ENCODE data around the gene SRPX.

SRPX gene

GRCh38 chrX:38221391-38221929, 789 bp upstream of the SRPX start:
- Mint-ChIP-seq H3K4me1 (peaks cover 8% of the 10 kb centered on the region), H3K27ac (no peak overlapping the region), H3K4me3 (peak overlapping the region; percentile 34), H3K27me3 (peaks cover 34% of the 10 kb centered on the region), H3K36me3 (ENCODE audit: low read depth) (no peaks in the 10 kb centered on the region), H3K9me3 (no peaks in the 10 kb centered on the region)
- ATAC-seq (no peak), DNase-seq (no peak)

- peaks cover 35% of the 10 kb centered on the region for H3K27me3 Mint-ChIP-seq
- H3K9me3 Mint-ChIP-seq, result no peaks in the 10 kb centered on the region
- no peak overlapping the region for H3K4me3 Mint-ChIP-seq
Observed at GRCh38 chrX:38220024-38220414, 652 bp downstream of the SRPX start.

GRCh38 chrX:38216642-38217041, 4.0 kb downstream of the SRPX start:
- no peak for ATAC-seq
- Mint-ChIP-seq H3K27me3 (peaks cover 26% of the 10 kb centered on the region), H3K27ac (no peak overlapping the region), H3K4me1 (peaks cover 8% of the 10 kb centered on the region), H3K9me3 (no peaks in the 10 kb centered on the region), H3K4me3 (no peak overlapping the region), H3K36me3 (ENCODE audit: low read depth) (no peaks in the 10 kb centered on the region)
- no peak for DNase-seq

More at GRCh38 chrX:38220024-38220414, 652 bp downstream of the SRPX start:
- H3K27ac Mint-ChIP-seq, result no peak overlapping the region
- DNase-seq (peak; percentile 8), ATAC-seq (peak; percentile 24)
- H3K4me1 Mint-ChIP-seq, result peaks cover 8% of the 10 kb centered on the region
- no peaks in the 10 kb centered on the region for H3K36me3 Mint-ChIP-seq (ENCODE audit: low read depth)

GRCh38 chrX:38214551-38215531, 5.8 kb downstream of the SRPX start:
- H3K36me3 Mint-ChIP-seq (ENCODE audit: low read depth), result no peaks in the 10 kb centered on the region
- H3K27me3 Mint-ChIP-seq, result peaks cover 17% of the 10 kb centered on the region
- H3K9me3 Mint-ChIP-seq, result no peaks in the 10 kb centered on the region
- no peak for DNase-seq
- no peak overlapping the region for H3K4me3 Mint-ChIP-seq
- peaks cover 3% of the 10 kb centered on the region for H3K4me1 Mint-ChIP-seq
- no peak overlapping the region for H3K27ac Mint-ChIP-seq
- no peak for ATAC-seq

GRCh38 chrX:38214044-38214443, 6.6 kb downstream of the SRPX start:
- no peaks in the 10 kb centered on the region for H3K4me1 Mint-ChIP-seq
- H3K4me3 Mint-ChIP-seq, result no peak overlapping the region
- ATAC-seq (no peak), DNase-seq (no peak)
- no peaks in the 10 kb centered on the region for H3K9me3 Mint-ChIP-seq
- no peaks in the 10 kb centered on the region for H3K36me3 Mint-ChIP-seq (ENCODE audit: low read depth)
- peaks cover 14% of the 10 kb centered on the region for H3K27me3 Mint-ChIP-seq
- H3K27ac Mint-ChIP-seq, result no peak overlapping the region

DNA sequence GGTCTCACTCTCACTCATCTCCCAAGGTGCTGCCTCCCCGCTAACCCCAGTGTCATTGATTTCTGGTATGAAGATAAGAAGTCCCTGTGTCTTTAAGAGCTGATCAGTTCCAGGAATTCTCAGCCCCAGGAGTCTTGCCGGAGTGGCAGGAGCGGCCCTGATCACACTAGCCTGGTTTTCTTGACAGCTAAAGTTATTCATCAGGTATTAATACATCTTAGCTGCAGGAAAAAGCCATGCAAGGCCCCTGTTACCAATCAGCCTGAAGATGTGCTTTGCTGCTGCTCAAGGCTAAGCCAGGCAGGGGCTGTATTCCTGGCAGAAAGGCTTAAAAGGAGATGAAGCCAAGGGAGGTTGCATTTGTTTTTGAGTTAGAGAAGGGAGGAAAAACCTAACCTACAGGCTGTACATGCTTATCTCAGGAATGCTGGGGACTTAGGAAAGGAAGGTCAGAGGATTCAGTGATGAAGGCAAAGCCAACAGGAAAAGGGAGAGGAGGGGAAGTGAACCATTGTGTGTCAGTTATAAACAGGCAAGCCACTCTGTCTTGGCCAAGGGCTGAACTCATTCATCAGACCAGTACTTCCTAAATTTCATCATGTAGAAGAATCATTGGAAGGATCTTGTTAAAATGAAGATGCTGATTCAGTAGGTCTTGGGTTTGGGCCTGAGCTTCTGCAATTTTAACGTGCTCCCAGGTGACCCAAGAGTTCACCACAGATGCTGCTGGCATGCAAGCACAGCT, 8.6 kb downstream of the SRPX start:
- H3K36me3 Mint-ChIP-seq (ENCODE audit: low read depth), result no peaks in the 10 kb centered on the region
- H3K27ac Mint-ChIP-seq, result no peak overlapping the region
- no peak overlapping the region for H3K4me3 Mint-ChIP-seq
- H3K4me1 Mint-ChIP-seq, result no peaks in the 10 kb centered on the region
- DNase-seq, result no peak
- H3K27me3 Mint-ChIP-seq, result peaks cover 4% of the 10 kb centered on the region
- H3K9me3 Mint-ChIP-seq, result no peaks in the 10 kb centered on the region
- ATAC-seq, result no peak

DNA sequence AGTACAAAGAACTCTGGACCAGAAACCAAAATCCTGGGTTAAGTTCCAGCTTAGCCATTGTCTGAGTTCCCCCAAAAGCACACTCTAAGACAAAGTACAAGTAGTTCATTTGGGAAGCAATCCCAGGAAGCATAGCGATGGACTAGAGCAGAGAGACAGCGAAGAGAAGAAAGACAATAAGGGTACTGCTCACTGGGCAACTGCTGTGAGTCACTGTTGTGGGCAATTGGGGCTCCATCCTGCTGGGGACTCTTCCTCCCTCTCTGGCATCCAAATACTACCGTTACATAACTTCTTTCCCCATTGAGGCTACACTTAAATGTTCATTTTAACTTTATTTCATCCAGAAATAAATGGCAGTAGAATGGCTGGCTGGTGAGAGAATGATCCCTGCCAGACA, 14.1 kb downstream of the SRPX start:
- ATAC-seq, result no peak
- Mint-ChIP-seq H3K36me3 (ENCODE audit: low read depth) (no peaks in the 10 kb centered on the region), H3K27ac (no peak overlapping the region), H3K4me1 (no peaks in the 10 kb centered on the region), H3K27me3 (no peaks in the 10 kb centered on the region), H3K4me3 (no peak overlapping the region), H3K9me3 (no peaks in the 10 kb centered on the region)
- DNase-seq, result no peak

GRCh38 chrX:38206036-38206435, 14.6 kb downstream of the SRPX start:
- ATAC-seq, result no peak
- no peaks in the 10 kb centered on the region for H3K36me3 Mint-ChIP-seq (ENCODE audit: low read depth)
- H3K27ac Mint-ChIP-seq, result no peak overlapping the region
- H3K4me1 Mint-ChIP-seq, result no peaks in the 10 kb centered on the region
- no peaks in the 10 kb centered on the region for H3K9me3 Mint-ChIP-seq
- DNase-seq, result no peak
- no peaks in the 10 kb centered on the region for H3K27me3 Mint-ChIP-seq
- no peak overlapping the region for H3K4me3 Mint-ChIP-seq

DNA sequence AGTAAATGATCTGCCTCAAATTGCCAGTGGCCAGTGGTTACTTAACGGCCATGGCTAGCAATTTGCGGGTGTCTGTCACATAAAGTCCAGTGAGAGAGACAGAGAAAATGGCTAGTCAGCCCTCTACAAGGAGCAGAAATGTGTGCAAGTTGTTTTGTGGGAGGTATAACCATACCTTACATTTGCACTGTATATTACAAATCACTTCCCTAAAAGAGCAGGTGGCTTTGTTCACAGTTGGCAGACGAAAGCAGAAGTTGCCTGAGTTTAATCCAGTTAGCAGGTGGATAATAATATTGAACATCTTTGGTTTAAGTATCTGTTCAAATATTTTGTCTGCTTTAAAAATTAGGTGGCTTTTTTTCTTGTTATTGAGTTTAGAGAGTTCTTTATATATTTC, 15.6 kb downstream of the SRPX start:
- Mint-ChIP-seq H3K27ac (no peak overlapping the region), H3K27me3 (no peaks in the 10 kb centered on the region), H3K36me3 (ENCODE audit: low read depth) (no peaks in the 10 kb centered on the region), H3K4me3 (no peak overlapping the region), H3K4me1 (no peaks in the 10 kb centered on the region), H3K9me3 (no peaks in the 10 kb centered on the region)
- ATAC-seq, result no peak
- DNase-seq, result no peak

- ATAC-seq (no peak), DNase-seq (no peak)
- Mint-ChIP-seq H3K4me1 (no peaks in the 10 kb centered on the region), H3K36me3 (ENCODE audit: low read depth) (no peaks in the 10 kb centered on the region), H3K9me3 (no peaks in the 10 kb centered on the region), H3K4me3 (no peak overlapping the region), H3K27ac (no peak overlapping the region), H3K27me3 (no peaks in the 10 kb centered on the region)
Observed at GRCh38 chrX:38192007-38192810, 28.5 kb downstream of the SRPX start.

DNA sequence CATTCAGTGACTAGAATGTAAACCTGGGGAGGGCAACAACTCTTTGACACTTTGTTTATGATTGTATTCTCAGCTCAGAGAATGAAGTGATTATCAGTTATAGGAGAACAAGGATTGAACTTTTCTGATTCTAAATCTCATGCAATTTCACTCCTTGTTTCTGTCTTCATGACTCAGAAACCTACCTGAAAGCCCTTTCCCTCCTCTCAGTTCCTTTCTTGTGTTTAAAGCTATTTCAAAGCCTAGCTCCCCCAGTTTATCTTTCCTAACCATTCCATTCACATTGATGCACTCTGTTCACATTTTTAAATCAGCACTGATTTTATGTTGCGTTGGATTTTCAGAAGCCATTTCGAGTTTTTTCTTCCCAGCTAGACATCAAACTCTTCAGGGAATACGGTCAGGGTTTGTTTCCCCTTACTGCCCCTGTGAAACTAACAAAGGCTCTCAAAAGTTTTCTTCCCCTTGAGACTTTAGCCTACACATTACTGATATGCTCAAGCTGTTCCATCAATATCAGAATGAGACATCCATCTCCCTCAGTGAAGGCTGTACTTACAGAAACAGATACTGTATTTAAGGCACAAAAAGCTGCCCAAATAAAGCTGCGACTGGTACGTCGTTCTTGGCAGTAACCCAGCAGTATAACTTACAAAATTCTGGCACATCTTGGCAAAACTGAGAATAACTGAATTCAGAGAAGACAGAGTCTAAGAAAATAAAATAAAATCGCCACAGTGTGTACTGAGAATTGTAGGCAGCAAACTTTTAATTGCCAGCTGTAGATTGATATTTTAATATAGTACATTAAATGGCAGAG, 31.0 kb downstream of the SRPX start:
- Mint-ChIP-seq H3K36me3 (ENCODE audit: low read depth) (no peaks in the 10 kb centered on the region), H3K9me3 (no peaks in the 10 kb centered on the region), H3K4me3 (no peak overlapping the region), H3K27ac (no peak overlapping the region), H3K27me3 (peaks cover 2% of the 10 kb centered on the region), H3K4me1 (no peaks in the 10 kb centered on the region)
- DNase-seq, result no peak
- ATAC-seq, result no peak

- no peak for ATAC-seq
- H3K4me3 Mint-ChIP-seq, result no peak overlapping the region
- H3K27me3 Mint-ChIP-seq, result peaks cover 2% of the 10 kb centered on the region
- no peaks in the 10 kb centered on the region for H3K36me3 Mint-ChIP-seq (ENCODE audit: low read depth)
- H3K27ac Mint-ChIP-seq, result no peak overlapping the region
- no peaks in the 10 kb centered on the region for H3K4me1 Mint-ChIP-seq
- no peaks in the 10 kb centered on the region for H3K9me3 Mint-ChIP-seq
- DNase-seq, result no peak
Observed at GRCh38 chrX:38183596-38183995, 37.1 kb downstream of the SRPX start.

DNA sequence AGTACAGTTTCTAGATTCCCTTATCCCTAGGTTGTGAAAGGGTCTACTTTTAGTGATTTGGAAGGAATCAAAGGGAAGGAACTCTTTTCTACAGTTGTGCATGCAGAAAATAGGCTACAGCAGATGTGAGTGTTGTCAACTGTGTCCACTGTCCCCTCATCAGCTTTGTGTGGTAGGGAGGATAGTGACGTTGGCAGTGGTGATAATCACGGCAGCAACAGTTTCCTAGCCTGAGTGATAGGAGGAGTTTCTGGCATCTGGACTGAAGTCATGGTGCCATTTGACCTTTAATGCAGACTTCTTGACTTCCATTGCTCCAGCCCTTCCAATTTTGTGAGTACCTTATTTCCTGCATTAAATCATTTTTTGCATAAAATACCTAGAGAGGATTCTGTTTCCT, 39.3 kb downstream of the SRPX start:
- ATAC-seq, result no peak
- Mint-ChIP-seq H3K4me1 (no peaks in the 10 kb centered on the region), H3K27ac (no peak overlapping the region), H3K4me3 (no peak overlapping the region), H3K27me3 (peaks cover 2% of the 10 kb centered on the region), H3K9me3 (no peaks in the 10 kb centered on the region), H3K36me3 (ENCODE audit: low read depth) (no peaks in the 10 kb centered on the region)
- DNase-seq, result no peak

GRCh38 chrX:38178396-38178795, 42.3 kb downstream of the SRPX start:
- no peaks in the 10 kb centered on the region for H3K9me3 Mint-ChIP-seq
- peaks cover 2% of the 10 kb centered on the region for H3K27me3 Mint-ChIP-seq
- no peak for DNase-seq
- no peak overlapping the region for H3K4me3 Mint-ChIP-seq
- no peak for ATAC-seq
- H3K36me3 Mint-ChIP-seq (ENCODE audit: low read depth), result no peaks in the 10 kb centered on the region
- no peak overlapping the region for H3K27ac Mint-ChIP-seq
- no peaks in the 10 kb centered on the region for H3K4me1 Mint-ChIP-seq

Data from activated naive CD8-positive, alpha-beta T cell treated with anti-CD3 and anti-CD28 coated beads, Interleukin-2, amount 50 U/mL, for 24 hours (primary cell).